HepG2 (cell line): ENCODE results near the gene NFATC3. TPM values are rescaled to one million over a fixed set of nuclear protein-coding genes. Genes with fewer than 3 reads are reported as not detected.

ENCODE experiments used
- ARID2 ChIP-seq: sonication (generic); formaldehyde crosslinking; IDR thresholded peaks from 2 replicates; pipeline ENCODE4 v1.8.1; 2022; ENCODE audit warnings: mild to moderate bottlenecking, missing genetic modification reagents, borderline replicate concordance
- CCAR2 ChIP-seq: fragments of 200-400 bp; formaldehyde crosslinking; optimal IDR thresholded peaks from 2 replicates; pipeline ENCODE3; 2018; ENCODE audit warnings: low read depth, mild to moderate bottlenecking, low read length, moderate library complexity
- CREB1 ChIP-seq, 2 experiments: fragments of 450-650 bp in 1 of 2; IDR thresholded peaks; 2 replicates each; pipeline ENCODE4 v1.6.1; 2016 to 2017; ENCODE audit warnings: control low read depth in 1 of 2, mild to moderate bottlenecking in 1 of 2, missing compliant biosample characterization in 1 of 2, missing genetic modification characterization in 1 of 2
- CTCF ChIP-seq: sonication (generic); formaldehyde crosslinking; IDR thresholded peaks from 2 replicates; pipeline ENCODE4 v1.5.0; 2020; ENCODE audit warnings: mild to moderate bottlenecking, missing genetic modification reagents, moderate library complexity
- DR1 ChIP-seq: sonication (generic); formaldehyde crosslinking; IDR thresholded peaks from 2 replicates; pipeline ENCODE4 v1.8.0; 2021; ENCODE audit warnings: mild to moderate bottlenecking, missing genetic modification reagents, inconsistent platforms
- E2F1 ChIP-seq: sonication (generic); formaldehyde crosslinking; IDR thresholded peaks from 2 replicates; pipeline ENCODE4 v1.5.0; 2020; ENCODE audit warnings: missing genetic modification reagents
- FIP1L1 ChIP-seq: fragments of 200-400 bp; formaldehyde crosslinking; IDR thresholded peaks from 2 replicates; pipeline ENCODE4 v1.6.1; 2018; ENCODE audit warnings: low read depth, mild to moderate bottlenecking, low read length, moderate library complexity, borderline replicate concordance; ENCODE audit not compliant: insufficient read depth
- MEIS2 ChIP-seq: sonication (generic); formaldehyde crosslinking; IDR thresholded peaks from 2 replicates; pipeline ENCODE4 v1.9.0; 2021; ENCODE audit warnings: mild to moderate bottlenecking, missing genetic modification reagents
- MXD4 ChIP-seq: IDR thresholded peaks from 2 replicates; pipeline ENCODE4 v1.6.1; 2016; ENCODE audit warnings: mild to moderate bottlenecking, missing biosample characterization, missing genetic modification reagents
- TEAD2 ChIP-seq: sonication (generic); formaldehyde crosslinking; IDR thresholded peaks from 2 replicates; pipeline ENCODE4 v1.9.0; 2021; ENCODE audit warnings: missing genetic modification reagents
- THAP8 ChIP-seq: sonication (generic); formaldehyde crosslinking; IDR thresholded peaks from 2 replicates; pipeline ENCODE4 v1.5.1; 2020; ENCODE audit warnings: missing genetic modification reagents, mild to moderate bottlenecking, borderline replicate concordance
- ZBTB49 ChIP-seq: sonication (generic); formaldehyde crosslinking; IDR thresholded peaks from 2 replicates; pipeline ENCODE4 v1.4.0; 2020; ENCODE audit warnings: missing genetic modification reagents, borderline replicate concordance
- ZMAT5 ChIP-seq: sonication (generic); formaldehyde crosslinking; IDR thresholded peaks from 2 replicates; pipeline ENCODE4 v1.5.0; 2020; ENCODE audit warnings: mild to moderate bottlenecking, low read depth, missing genetic modification reagents, borderline replicate concordance
- ZNF124 ChIP-seq: sonication (generic); formaldehyde crosslinking; IDR thresholded peaks from 2 replicates; pipeline ENCODE4 v1.4.0; 2020; ENCODE audit warnings: missing genetic modification reagents
- ZNF335 ChIP-seq: sonication (generic); formaldehyde crosslinking; IDR thresholded peaks from 2 replicates; pipeline ENCODE4 v1.4.0; 2020; ENCODE audit warnings: missing genetic modification reagents
- ZNF362 ChIP-seq: sonication (generic); formaldehyde crosslinking; IDR thresholded peaks from 2 replicates; pipeline ENCODE4 v1.4.0; 2020; ENCODE audit warnings: missing genetic modification reagents, mild to moderate bottlenecking, borderline replicate concordance
- ZNF430 ChIP-seq: sonication (generic); formaldehyde crosslinking; IDR thresholded peaks from 2 replicates; pipeline ENCODE4 v1.9.0; 2021; ENCODE audit warnings: mild to moderate bottlenecking, missing genetic modification reagents
- ZNF605 ChIP-seq: sonication (generic); formaldehyde crosslinking; IDR thresholded peaks from 2 replicates; pipeline ENCODE4 v1.8.0; 2022; ENCODE audit warnings: mild to moderate bottlenecking, missing genetic modification reagents
- ZNF772 ChIP-seq: sonication (generic); formaldehyde crosslinking; IDR thresholded peaks from 2 replicates; pipeline ENCODE4 v1.5.0; 2020; ENCODE audit warnings: mild to moderate bottlenecking, missing genetic modification reagents
- ZNF839 ChIP-seq: sonication (generic); formaldehyde crosslinking; IDR thresholded peaks from 2 replicates; pipeline ENCODE4 v1.4.0; 2020; ENCODE audit warnings: missing genetic modification reagents, mild to moderate bottlenecking, borderline replicate concordance
- ZNF883 ChIP-seq: sonication (generic); formaldehyde crosslinking; IDR thresholded peaks from 2 replicates; pipeline ENCODE4 v1.5.1; 2020; ENCODE audit warnings: mild to moderate bottlenecking, missing genetic modification reagents; ENCODE audit errors: not compliant biosample characterization
- polyA plus RNA-seq, 8 experiments: library from polyadenylated mRNA; depleted of rRNA in 3 of 8; stranded (reverse) in 7 of 8; unstranded in 1 of 8; fragments of >200 nt; fragmentation: Illumina TruSeq in 4 of 8; extraction: Trizol in 4 of 8; gene quantifications; 2 replicates each; pipeline versions ENCODE4 v1.2.1 to v1.2.3, GENCODE V29; 2011 to 2016; ENCODE audit warnings: low read depth in 4 of 8, missing spikeins in 1 of 8, mixed read lengths in 1 of 8; ENCODE audit not compliant: insufficient read depth in 1 of 8
- total RNA-seq, 5 experiments: library from RNA; depleted of rRNA; stranded (reverse); fragments of >200 nt; fragmentation: Illumina TruSeq; extraction: Trizol; gene quantifications; 2 replicates each; pipeline ENCODE4 v1.2.3, GENCODE V29; 2016; ENCODE audit warnings: low read depth in 1 of 5

NFATC3 gene
- total and polyA plus RNA-seq, 2 of the 13 experiments (the other 11 are each of a cell fraction or from before 2014, with no cell fraction given) = 52.6 to 62.7 TPM

- TF ChIP-seq FIP1L1 (no peak), ZNF362 (CRISPR knock-in tag) (peak; percentile 58; the same call in 1 of the 2 replicates), CCAR2 (no peak), TEAD2 (CRISPR knock-in tag) (no peak), ARID2 (no peak; the same call in 1 of the 2 replicates), ZNF335 (CRISPR knock-in tag) (no peak), MEIS2 (CRISPR knock-in tag) (no peak), CREB1 (IDR thresholded peaks at IDR 0.05) (no peak), CREB1 (CRISPR knock-in tag; IDR thresholded peaks at IDR 0.05) (no peak), THAP8 (CRISPR knock-in tag) (no peak), ZNF605 (CRISPR knock-in tag) (no peak), ZBTB49 (CRISPR knock-in tag) (no peak), MXD4 (CRISPR knock-in tag) (no peak), E2F1 (CRISPR knock-in tag) (no peak), ZNF883 (CRISPR knock-in tag) (no peak), ZNF124 (no peak), ZNF839 (CRISPR knock-in tag) (no peak), ZNF430 (CRISPR knock-in tag) (no peak), CTCF (CRISPR knock-in tag) (peak; percentile 40; the same call in 1 of the 2 replicates), DR1 (CRISPR knock-in tag) (no peak), ZNF772 (CRISPR knock-in tag) (no peak), ZMAT5 (CRISPR knock-in tag) (no peak)
These were observed 1.2 kb upstream of the NFATC3 start (continued) for GRCh38 chr16:68083861-68084503.
